ENCODE measurements around the gene MAVS.

MAVS gene

DNA sequence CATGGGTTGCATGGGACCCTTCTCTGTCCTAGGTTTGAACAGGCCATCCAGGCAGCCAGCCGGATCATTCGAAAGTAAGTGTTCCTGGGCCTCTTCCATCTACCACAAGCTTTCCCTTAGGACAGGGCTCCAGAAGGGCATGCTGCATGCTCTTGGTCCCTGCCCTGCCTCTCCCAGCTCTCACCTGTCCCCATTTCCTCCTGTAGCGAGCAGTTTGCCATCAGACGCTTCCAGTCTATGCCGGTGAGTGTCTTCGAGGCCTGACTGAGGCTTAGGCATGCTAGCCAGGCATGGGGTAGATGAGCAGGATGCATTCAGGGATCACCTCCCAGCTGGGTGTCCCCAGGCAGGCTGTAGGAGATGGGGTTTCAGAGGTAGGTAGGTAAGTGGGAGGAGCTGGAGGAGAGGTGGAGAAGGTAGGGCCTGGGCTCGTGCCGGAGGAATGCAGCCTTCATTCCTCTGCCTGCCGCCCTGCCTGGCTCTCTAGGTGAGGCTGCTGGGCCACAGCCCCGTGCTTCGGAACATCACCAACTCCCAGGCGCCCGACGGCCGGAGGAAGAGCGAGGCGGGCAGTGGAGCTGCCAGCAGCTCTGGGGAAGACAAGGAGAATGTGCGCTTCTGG lies 46.3 kb upstream of the MAVS start:
- TF ChIP-seq, protein P1, sequence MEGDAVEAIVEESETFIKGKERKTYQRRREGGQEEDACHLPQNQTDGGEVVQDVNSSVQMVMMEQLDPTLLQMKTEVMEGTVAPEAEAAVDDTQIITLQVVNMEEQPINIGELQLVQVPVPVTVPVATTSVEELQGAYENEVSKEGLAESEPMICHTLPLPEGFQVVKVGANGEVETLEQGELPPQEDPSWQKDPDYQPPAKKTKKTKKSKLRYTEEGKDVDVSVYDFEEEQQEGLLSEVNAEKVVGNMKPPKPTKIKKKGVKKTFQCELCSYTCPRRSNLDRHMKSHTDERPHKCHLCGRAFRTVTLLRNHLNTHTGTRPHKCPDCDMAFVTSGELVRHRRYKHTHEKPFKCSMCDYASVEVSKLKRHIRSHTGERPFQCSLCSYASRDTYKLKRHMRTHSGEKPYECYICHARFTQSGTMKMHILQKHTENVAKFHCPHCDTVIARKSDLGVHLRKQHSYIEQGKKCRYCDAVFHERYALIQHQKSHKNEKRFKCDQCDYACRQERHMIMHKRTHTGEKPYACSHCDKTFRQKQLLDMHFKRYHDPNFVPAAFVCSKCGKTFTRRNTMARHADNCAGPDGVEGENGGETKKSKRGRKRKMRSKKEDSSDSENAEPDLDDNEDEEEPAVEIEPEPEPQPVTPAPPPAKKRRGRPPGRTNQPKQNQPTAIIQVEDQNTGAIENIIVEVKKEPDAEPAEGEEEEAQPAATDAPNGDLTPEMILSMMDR (IDR thresholded peaks at IDR 0.05), result no peak
- H3K4me1 Mint-ChIP-seq, result peaks cover 53% of the 10 kb centered on the region
- no peak for DNase-seq
- peaks cover 7% of the 10 kb centered on the region for H3K27me3 Mint-ChIP-seq (ENCODE audit: low read depth, poor library complexity)
- H3K27ac Mint-ChIP-seq, result peak overlapping the region; percentile 69
- H3K9me3 Mint-ChIP-seq, result no peaks in the 10 kb centered on the region
- peaks cover 25% of the 10 kb centered on the region for H3K36me3 Mint-ChIP-seq (ENCODE audit: low read depth)
- H3K4me3 Mint-ChIP-seq, result peak overlapping the region; percentile 12

DNA sequence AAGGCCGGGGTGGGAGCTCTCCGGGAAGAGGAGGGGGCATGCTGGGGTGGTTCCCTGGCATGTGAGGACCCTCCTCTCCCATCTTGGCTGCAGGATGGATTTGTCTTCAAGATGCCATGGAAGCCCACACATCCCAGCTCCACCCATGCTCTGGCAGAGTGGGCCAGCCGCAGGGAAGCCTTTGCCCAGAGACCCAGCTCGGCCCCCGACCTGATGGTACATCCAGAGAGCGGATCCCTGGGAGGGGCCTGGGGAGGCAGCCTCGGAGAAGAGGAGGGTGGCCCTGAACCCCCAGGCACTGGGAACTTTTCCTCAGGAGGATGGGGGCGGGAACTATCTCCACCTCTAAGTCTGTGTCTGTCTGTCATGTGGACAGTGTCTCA lies 45.8 kb upstream of the MAVS start:
- peaks cover 7% of the 10 kb centered on the region for H3K27me3 Mint-ChIP-seq (ENCODE audit: low read depth, poor library complexity)
- H3K36me3 Mint-ChIP-seq (ENCODE audit: low read depth), result peaks cover 27% of the 10 kb centered on the region
- no peak overlapping the region for H3K4me3 Mint-ChIP-seq
- TF ChIP-seq, protein P1 (IDR thresholded peaks at IDR 0.05), result no peak
- no peaks in the 10 kb centered on the region for H3K9me3 Mint-ChIP-seq
- H3K27ac Mint-ChIP-seq, result no peak overlapping the region
- no peak for DNase-seq
- peaks cover 54% of the 10 kb centered on the region for H3K4me1 Mint-ChIP-seq

DNA sequence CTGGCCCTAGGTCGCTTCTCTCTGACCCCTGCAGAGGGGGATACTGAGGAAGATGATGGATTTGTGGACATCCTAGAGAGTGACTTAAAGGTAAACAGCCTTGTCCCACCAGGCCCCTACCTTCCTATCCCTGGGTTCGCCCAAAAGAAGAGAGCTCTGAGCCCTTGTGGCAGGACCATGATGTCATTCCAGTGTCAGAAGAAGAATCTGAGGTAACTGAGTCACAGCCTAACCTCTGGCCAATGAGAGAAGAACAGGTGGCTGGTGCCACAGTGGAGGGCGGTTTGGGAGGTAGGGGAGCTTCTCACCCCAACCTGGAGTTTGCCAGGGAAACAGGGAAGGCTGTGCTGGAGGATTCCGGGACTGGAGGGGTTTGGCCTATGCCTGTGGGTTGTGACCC lies 45.3 kb upstream of the MAVS start:
- TF ChIP-seq, protein P1 (IDR thresholded peaks at IDR 0.05), result no peak
- Mint-ChIP-seq H3K36me3 (ENCODE audit: low read depth) (peaks cover 27% of the 10 kb centered on the region), H3K9me3 (no peaks in the 10 kb centered on the region), H3K4me3 (no peak overlapping the region), H3K27me3 (ENCODE audit: low read depth, poor library complexity) (peaks cover 7% of the 10 kb centered on the region), H3K4me1 (peaks cover 54% of the 10 kb centered on the region), H3K27ac (no peak overlapping the region)
- DNase-seq, result no peak

DNA sequence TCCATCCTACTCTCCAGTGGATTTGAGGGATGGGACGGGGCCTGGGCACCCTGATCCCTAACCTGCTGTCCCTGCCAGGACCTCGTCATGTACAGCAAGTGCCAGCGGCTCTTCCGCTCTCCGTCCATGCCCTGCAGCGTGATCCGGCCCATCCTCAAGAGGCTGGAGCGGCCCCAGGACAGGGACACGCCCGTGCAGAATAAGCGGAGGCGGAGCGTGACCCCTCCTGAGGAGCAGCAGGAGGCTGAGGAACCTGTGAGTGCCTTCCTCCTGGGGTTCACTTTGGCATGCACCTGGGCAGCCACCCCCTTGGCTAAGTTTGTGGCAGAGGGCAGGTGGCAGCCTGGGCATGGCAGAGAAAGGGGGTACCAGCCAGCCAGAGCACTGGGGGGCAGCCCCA lies 44.8 kb upstream of the MAVS start:
- no peaks in the 10 kb centered on the region for H3K9me3 Mint-ChIP-seq
- TF ChIP-seq, protein P1 (IDR thresholded peaks at IDR 0.05), result no peak
- H3K4me3 Mint-ChIP-seq, result no peak overlapping the region
- peaks cover 27% of the 10 kb centered on the region for H3K36me3 Mint-ChIP-seq (ENCODE audit: low read depth)
- H3K27me3 Mint-ChIP-seq (ENCODE audit: low read depth, poor library complexity), result peaks cover 7% of the 10 kb centered on the region
- no peak overlapping the region for H3K27ac Mint-ChIP-seq
- DNase-seq, result no peak
- H3K4me1 Mint-ChIP-seq, result peaks cover 53% of the 10 kb centered on the region

DNA sequence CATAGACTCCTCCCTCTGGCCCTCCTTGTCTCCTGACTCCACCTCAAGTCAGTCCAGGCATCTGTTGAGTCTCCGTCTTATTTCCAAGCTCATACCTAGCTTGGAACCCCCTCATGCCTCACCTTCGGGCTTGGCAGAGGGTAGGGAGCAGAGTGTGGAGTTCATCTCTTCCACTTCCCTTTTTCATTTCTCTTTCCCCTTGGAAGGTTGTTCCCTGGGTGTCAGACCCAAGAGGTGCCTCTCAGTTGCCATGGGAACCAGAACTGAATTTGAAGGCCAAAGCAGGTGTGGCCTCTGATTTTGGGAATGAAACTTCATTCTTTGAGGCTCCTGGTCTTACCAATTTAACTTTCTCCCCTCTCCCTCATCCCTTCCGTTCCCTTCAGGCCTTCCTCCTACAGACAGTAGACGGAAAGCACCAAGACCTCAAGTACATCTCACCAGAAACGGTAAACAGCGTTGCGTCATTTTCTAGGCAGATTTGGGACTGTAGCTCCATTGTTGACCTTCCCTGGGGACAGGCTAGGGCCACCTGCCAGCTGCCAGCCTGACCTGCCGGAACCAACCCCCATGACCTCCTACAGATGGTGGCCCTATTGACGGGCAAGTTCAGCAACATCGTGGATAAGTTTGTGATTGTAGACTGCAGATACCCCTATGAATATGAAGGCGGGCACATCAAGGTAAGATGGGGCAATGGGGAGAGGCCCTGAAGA lies 44.0 kb upstream of the MAVS start:
- Mint-ChIP-seq H3K4me1 (peaks cover 53% of the 10 kb centered on the region), H3K9me3 (no peaks in the 10 kb centered on the region), H3K27ac (peak overlapping the region; percentile 32), H3K36me3 (ENCODE audit: low read depth) (peaks cover 27% of the 10 kb centered on the region), H3K27me3 (ENCODE audit: low read depth, poor library complexity) (peaks cover 5% of the 10 kb centered on the region), H3K4me3 (no peak overlapping the region)
- DNase-seq, result no peak
- TF ChIP-seq, protein P1 (IDR thresholded peaks at IDR 0.05), result no peak

DNA sequence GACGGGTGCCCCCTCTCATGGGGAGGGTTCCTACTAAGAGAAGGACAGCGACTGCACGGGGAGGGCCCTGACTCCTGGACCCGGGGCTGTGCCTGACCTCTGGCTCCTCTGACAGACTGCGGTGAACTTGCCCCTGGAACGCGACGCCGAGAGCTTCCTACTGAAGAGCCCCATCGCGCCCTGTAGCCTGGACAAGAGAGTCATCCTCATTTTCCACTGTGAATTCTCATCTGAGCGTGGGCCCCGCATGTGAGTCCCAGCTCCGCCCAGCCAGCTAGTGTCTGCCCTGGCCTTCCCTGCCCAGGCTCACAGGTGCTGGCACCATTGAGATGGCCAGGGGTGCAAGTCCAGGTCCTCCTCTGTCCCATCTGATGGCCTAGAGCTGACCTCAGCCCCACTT lies 43.3 kb upstream of the MAVS start:
- Mint-ChIP-seq H3K4me3 (no peak overlapping the region), H3K27me3 (ENCODE audit: low read depth, poor library complexity) (peaks cover 3% of the 10 kb centered on the region), H3K4me1 (peaks cover 53% of the 10 kb centered on the region), H3K27ac (peak overlapping the region; percentile 32), H3K36me3 (ENCODE audit: low read depth) (peaks cover 27% of the 10 kb centered on the region), H3K9me3 (no peaks in the 10 kb centered on the region)
- TF ChIP-seq, protein P1 (IDR thresholded peaks at IDR 0.05), result no peak
- no peak for DNase-seq

Measured in nephron progenitor cell (in vitro differentiated cells).